ENCODE results near the gene PLPP3.

Gene PLPP3

DNA sequence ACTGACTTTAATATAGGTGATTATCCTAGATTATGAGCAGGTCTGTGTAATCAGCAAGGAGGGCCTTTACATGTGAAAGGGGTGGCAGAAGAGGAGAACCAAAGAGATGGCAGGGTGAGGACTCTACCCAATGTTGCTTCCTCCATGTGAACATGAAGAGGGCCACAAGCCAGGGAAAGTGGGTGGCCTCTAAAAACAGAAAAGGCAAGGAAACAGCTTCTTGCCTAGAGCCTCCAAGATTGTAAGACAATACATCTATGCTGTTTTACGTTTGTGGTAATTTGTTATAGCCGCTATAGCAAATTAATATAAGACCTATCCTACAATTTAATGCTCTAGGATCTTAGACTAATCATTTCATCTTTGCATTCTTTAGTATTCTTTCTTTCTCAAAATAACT, 85.5 kb downstream of the PLPP3 start:
- DNase-seq = no peak

DNA sequence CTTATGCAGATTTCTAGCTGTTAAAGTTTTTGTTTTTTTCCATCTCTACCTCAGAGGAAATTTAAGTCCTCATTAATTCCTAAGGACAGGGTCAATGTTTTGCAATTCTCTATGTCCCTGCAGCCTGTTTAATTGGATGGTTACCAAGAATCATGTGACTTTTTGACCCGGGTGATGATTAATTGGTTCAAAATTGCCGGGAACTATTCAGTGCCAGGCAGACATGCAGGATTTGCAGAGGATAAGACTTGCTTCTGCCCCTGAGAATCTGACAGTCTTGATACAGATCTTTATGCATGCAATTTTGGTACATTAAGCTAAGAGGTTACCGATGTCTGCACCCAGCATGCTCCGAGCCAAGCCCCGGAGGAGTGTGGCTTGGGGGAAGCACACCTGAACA, 87.9 kb downstream of the PLPP3 start:
- no peak for DNase-seq

DNA sequence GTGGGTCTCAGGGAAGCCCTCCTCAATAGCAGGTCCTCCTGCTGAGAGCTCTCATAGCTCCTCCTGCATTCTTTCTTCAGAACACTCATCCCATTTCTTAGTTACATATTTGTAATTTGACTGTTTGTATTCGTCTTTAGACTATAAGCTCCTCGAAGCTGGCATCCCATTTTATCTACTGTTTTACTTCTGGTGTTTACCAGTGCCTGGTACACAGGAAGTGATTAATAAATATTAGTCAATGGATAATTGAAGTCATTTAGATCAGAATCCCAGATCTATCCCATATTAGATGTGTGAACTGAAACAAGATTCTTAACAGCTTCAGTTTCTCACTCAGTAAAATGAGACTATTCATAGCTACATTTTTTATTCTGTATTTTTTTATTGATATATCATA, 88.7 kb downstream of the PLPP3 start:
- DNase-seq = no peak

DNA sequence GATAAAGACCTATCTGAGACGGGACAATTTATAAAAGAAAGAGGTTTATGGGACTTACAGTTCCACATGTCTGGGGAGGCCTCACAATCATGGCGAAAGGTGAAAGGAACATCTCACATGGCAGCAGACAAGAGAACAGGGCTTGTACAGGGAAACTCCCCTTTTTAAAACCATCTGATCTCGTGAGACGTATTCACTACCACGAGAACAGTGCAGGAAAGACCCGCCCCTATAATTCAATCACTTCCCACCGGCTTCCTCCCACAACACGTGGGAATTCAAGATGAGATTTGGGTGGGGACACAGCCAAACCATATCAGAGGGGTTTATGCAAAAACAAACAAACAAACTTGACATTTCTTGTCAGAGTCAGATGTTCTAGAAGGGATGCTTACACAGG, 89.7 kb downstream of the PLPP3 start:
- no peak for DNase-seq

DNA sequence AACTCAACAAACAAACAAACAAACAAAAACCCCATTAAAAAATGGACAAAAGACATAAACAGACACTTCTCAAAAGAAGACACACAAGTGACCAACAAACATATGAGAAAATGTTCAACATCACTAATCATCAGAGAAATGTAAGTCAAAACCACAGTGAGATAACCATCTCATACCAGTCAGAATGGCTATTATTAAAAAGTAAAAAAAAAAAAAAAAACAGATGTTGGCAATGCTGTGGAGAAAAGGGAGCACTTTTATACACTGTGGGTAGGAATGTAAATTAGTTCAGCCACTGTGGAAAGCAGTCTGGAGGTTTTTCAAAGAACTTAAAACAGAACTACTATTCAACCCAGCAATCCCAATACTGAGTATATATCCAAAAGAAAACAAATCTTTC, 94.7 kb downstream of the PLPP3 start:
- no peak for DNase-seq

DNA sequence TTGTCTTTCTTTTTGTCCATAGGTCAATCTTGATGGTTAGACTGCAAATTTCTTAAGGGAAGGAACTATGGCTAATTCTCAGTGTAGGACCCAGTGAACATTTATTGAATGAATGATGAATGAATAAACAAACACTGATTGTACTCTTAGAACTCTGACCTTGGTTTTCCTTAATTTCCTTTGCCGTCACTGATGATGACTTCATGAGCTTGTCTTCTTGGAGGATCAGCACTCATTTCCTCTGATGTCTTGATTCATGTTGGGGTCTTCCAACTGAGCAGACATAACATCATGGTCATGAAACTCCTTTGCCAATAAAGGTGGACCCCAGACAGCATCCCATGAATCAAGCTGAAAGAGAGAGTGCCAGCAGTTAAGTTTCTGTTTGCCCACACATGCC, 96.3 kb downstream of the PLPP3 start:
- no peak for DNase-seq

DNA sequence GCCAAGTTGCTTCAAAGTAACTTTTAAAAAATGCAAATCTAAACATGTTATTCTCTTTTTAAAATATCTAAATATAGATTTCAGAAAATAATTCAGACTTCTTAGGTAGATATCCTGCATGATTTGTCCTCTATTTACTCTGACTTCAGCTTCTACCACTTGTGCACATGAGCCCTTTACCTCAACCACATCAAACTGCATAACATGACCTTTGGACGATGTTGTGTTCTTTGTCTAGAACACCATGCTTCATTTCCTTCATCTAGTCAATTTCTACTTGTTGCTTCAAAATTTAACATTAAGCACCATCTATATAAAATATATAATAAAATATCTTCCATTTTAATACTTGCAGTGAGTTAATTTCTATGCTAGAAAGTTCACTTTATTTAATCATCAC, 96.9 kb downstream of the PLPP3 start:
- no peak for DNase-seq

DNA sequence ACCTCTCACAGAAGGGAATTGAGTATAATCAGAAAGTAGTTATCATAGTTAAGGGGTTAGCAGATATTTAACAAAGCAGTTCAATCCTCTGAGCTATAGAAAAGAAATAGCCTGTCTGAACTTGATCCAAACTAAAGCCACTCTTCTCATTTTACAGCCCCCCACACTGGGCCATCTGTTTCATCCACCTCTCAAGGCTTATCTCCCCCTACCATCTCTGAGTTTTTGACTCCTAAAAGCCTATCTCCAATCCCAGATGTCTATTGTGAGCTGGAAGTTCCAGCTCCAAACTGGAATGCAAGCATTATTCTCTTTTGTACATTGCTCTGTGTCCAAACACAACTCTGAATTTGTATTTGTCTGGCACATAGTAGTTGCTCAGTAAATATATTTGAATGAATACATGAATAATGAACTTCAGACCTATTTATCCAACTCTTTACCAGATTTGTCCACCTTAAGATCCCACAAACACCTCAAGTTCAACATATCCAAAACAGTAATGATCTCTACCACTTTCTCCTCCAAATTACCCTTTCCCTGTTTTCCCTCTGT, 98.1 kb downstream of the PLPP3 start:
- DNase-seq = no peak

DNA sequence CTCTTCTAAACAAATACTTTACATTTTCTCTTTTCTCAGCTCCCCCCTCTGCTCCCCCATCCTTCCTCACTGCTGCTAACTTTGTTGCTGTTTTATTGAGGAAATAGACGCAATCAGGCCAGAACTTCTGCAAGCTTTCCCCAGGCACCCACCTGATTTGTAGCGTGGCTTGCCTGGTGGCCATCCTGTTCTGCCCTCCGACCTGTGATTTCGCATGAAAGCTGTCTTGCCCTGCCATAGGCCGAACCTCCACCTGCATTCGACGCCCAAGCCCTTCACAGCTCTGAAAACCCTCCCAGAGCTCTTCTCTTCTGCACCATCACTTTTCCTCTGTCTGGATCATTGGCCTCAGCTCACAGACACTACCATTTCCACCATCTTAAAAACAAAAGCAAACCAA, 100.6 kb downstream of the PLPP3 start:
- no peak for DNase-seq

DNA sequence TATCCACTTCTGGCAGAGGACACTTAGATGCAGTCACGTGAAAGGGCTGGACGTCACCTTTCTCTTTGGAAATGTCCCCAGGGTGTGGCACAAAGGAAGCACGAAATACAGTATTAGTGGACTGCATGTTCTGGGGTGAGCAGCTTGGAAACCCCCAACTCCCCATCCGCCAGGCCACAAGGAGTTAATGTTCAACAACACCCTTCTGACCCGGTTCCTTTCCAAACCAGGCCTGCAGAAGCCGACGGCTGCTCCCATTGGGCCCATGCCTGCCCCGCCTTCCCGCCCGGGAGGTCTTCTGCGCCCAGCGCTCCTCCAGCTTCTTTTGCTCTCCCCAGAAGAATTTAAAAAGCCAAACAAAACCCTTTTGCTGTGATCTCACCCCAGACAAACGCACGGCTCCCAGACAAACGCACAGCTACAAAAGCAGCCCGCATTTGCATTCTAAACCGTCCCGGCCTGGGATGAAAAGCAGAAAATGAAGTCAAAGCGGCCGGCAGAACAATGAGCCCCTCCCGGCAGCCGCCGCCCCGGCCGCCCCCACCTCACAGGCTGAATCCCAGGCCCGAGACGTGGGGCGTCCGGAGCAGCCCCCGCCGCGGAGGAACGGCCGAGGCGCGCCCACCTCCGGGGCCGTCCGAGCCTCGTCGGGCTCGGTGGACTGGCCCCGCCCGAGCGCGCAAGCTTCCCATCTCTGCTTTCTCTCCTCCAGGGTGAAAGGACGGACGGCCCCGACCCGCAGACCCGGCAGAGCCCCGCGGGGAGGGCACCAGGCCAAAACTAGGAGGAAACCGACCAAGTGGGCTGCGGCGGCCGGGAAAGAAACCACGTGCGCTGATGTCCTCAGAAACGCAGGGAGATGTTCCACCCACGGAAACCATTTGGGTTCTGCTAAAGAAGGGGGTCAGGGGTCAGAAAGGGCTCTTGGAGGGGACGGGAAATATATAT, 101.9 kb downstream of the PLPP3 start:
- DNase-seq = no peak

DNA sequence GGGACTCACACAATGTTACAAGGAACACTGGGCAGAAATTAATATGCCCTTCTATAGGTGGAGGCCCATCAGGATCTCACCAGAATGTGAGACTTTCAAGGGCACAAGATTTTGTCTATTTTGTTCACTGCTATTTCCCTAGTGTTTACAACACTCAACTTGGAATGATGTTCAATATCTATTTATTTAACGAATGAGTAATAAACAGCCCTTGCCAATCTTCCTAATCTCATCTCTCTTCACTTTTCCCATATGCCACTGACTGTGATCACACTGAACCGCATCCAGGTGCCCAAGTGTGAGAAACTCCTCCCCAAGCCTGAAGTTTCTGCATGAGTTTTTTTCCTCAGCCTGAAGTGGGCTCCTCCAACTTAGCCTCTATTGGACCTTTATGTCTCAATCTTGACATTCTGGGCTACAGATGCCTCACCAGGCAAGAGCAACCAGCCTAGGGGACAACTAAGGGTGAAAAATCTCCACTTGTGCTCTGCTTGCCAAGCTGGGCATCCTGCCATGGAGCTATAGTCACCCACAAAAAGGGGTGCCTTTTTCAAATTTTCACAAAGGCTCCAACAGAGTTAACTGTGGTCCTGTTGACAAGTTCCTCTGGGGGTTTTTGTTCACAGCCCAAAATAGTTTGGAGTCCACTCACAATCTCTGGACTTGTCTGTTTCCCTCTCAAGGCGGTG, 105.6 kb downstream of the PLPP3 start:
- DNase-seq = no peak

DNA sequence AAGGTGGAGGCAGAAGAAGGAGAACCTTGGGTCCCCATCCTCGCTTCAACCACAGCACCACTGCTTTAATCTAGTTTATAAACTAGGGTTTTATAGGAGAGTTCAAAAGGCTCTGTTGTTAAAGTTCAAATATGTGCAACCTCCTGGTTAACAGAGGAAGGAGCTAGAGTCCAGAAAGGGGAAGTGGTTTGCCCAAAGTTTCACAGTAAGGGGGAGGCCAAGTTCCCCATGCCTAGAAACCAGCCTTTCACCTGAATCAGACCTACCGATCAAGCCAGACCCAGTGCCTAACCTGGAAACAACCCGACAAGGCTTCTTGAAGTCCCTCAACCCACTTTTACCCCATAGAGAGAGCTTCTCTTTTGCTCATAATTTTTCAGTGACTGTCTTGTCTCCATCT, 106.5 kb downstream of the PLPP3 start:
- no peak for DNase-seq

DNA sequence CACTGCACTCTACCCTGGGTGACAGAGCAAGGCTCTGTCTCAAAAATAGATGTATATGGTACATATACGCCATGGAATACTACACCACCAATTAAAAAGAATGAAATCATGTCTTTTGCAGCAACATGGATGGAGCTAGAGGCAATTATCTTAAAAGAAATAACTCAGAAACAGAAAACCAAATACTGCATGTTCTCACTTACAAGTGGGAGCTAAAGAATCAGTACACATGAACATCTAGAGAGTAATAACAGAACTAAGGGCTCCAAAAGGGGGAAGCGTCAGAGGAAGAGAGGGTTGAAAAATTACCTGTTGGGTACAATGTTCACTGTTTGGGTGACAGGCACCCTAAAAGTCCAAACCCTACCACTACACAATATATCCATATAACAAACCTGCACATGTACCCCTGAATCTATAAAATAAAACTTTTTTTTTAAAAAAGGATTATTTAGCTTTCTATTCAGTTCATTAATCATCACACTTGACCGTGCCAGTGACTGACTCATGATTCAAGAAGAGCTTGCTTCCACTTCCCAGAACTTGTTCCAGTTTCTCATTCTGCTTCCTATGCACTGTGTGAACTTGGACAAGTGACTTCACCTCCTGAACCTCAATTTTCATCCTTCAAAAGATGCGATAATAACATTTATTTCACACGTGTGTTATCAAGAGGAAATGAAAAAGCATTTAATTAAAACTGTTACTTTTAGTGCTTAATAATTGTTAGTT, 109.6 kb downstream of the PLPP3 start:
- no peak for DNase-seq

DNA sequence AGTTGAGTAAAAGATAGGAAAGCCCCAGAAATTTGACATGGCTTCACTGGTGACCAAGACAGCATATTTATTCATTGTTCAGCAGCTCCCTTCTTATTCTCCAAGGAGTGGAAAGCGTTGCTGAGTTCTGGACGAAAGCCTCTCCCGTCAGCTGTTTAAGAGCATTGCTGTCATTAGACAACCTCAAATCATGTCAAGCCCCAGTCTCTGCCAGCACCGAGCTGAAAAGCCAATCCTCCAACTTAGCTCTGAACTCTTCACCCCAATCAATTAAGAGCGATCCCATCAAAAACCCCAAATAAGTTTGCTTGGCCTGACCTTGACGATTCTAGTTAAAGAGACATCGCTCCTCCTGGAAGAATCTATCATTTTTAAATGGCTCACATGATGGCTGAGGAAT, 110.8 kb downstream of the PLPP3 start:
- DNase-seq = no peak

DNA sequence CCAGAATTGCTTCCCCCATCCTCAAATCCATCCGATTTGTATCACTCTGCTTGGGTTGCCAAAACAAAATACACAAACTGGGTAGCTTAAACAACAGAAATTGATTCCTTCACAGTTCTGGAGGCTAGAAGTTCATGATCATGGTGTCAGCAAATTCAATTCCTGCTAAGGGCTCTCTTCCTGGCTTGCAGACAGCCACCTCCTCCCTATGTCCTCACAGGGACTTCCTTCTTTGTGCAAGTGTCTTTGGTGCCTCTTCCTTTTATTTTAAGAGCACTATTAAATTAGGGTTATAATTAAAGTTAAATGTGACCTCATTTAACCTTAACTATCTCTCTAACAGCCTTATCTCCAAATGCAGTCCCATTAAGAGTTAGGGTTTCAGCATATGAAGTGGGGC, 112.8 kb downstream of the PLPP3 start:
- DNase-seq = no peak

DNA sequence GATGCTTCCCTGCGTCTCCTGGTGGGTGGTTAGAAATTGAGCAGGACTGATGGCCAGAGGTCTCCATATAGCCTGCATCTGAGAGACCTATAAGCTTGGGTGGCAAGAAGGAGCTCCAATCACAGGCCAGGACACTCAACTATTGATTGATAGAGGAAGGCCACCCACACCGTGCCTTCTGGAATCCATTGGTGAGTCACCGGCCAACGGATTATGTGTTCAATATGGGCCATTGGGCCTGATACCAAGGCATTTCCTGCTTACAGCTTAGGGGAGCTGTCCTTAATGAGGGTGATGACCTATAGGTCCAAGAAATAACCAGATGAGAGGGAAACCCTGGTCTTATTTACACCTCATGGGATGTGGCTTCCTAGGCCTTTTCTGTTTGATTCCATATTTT, 115.1 kb downstream of the PLPP3 start:
- no peak for DNase-seq

DNA sequence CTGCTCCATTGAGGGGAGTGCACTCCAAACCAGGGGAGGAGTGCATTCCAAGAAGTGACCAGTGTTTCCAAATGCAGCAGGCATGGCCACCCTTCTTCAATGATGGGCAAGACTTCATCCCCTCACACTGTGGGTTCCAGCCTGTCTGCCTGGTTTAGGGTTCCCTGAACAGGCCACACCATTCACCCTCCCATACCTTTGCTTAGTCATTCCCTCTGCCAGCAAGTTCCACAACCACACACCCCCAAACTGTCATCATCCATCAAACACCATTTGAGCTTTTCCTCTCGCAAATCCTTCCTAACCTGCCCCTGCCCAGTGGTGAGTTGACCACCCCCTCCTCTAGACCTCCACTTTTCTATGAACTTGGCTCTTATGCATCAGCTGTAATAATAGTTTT, 116.0 kb downstream of the PLPP3 start:
- DNase-seq = no peak

DNA sequence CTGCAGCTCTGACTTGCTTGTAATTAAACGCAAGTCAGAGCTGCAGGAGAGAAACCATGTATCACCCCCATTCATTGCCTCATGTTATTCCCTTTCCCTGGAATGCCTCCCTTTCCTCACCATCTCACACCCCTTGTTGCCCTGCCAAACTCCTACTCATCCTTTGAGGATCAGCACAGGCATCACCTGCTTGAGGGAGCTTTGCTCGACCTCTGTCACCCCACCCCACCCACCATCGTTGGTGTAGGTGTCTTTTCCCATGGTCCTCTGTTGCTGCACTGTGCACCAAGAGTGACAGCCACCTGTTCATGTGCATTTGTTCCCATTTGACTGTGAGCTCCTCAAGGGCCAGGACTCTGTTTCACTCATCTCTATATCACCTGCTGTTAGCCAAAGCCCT, 117.2 kb downstream of the PLPP3 start:
- DNase-seq = no peak

DNA sequence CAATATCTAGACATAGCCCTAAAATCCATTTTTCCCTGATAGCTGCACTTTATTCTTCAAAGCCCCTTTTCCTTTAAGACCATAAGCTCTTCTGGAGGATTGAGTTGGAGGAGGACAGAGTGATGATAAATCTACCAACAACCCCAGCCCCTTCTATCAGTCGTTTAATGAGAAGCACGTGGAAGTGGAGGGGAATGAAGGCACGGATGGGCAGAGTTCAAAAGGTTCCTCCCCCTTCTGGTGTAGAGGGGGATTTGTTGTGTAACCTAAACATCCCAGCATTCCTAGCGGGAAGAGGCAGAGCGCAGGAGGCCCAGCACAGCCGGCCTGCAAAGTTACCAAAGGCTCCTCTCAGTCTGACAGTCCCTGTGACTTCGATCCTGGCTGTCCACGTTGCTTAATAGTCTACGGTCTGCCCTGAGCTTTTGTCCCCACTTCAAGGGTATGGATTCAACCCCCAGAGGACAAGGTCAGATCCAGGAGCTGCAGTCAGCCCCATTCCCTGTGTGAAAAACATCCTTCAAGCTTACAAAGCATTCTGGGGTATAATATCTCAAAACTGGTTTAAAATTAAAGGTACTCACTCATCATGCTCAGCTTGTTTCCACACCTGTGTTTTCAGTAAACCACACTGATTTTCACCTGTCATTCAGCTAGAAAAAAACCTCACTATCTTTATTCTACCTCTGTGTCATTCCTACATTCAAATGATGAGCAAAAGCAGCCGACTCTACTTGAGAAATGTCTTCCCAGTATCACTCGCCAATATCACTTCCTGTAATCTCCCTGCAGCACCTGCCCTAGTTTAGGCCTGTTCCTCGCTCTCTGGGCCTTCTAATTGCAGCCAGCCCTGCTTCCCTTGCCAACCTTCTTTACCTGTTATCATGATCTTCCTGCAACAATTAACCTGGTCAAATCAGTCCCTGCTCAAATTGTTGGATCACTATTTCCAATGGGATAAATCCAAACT, 117.9 kb downstream of the PLPP3 start:
- DNase-seq = no peak

DNA sequence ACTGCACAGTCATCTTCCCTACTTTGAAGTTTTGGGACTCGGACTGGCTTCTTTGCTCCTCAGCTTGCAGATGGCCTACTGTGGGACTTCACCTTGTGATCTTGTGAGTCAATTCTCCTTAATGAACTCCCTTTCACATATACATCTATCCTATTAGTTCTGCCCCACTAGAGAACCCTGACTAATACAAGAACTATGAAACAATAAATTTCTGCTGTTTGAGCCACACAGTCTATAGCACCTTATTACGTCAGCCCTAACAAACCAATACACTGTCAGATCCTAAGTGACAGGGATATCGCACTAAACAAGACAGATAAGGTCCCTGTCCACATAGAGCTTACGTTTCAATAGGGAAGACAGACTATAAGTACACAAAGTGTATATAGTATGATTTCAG, 120.1 kb downstream of the PLPP3 start:
- DNase-seq = no peak

DNA sequence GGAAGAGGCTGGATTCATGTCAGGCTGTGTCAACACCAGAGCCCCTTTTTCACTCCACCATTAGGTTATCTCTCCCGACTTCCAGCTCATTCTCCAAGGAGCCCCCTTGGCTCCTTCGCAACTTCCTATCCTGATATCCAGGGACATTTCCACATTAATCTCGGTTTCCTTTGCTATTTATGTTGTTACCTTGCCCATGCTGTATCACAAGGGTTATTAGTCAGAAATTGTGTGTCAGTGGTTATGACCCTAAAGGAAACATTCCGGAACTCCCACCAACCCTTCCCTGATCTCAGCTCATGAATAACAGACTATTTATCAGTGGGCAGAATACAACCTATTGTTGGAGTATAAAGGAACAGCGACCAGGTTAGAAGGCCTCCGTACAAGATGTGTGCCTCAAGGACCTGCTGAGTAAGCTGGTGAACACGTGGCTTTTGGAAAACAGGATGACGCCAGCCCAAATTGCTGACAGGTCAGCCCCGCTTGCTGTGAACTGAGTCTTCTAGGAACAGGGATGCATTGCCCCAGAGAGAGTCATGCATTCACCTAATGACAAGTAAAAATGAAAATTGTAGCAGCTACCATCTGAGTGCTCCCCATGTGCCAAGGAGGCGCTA, 121.5 kb downstream of the PLPP3 start:
- no peak for DNase-seq

Data from GOT3 (cell line).